GM18520 (cell line): ENCODE data around the gene MMP2.

ENCODE experiments used
- ATAC-seq: cut with Tn5 transposase; IDR thresholded peaks from one replicate; pipeline ENCODE4 v1.9.1; 2021; ENCODE audit not compliant: unreplicated experiment

The MMP2 gene

GRCh38 chr16:55468352-55468990 is 10.5 kb upstream of the MMP2 start:
- no peak for ATAC-seq

GRCh38 chr16:55469821-55470532 is 9.0 kb upstream of the MMP2 start:
- no peak for ATAC-seq

- no peak for ATAC-seq
Observed at GRCh38 chr16:55470533-55471371, 8.2 kb upstream of the MMP2 start.

GRCh38 chr16:55471448-55472097 is 7.4 kb upstream of the MMP2 start:
- peak; percentile 46 for ATAC-seq

- ATAC-seq, result no peak
Observed at GRCh38 chr16:55473587-55473986, 5.4 kb upstream of the MMP2 start.

GRCh38 chr16:55474821-55475220 is 4.2 kb upstream of the MMP2 start:
- no peak for ATAC-seq

- no peak for ATAC-seq
Observed at GRCh38 chr16:55475919-55476318, 3.1 kb upstream of the MMP2 start.

GRCh38 chr16:55476625-55477533 is 2.1 kb upstream of the MMP2 start:
- ATAC-seq, result no peak

- no peak for ATAC-seq
Observed at GRCh38 chr16:55477736-55478135, 1.3 kb upstream of the MMP2 start.

- no peak for ATAC-seq
Observed at GRCh38 chr16:55479430-55480140, 587 bp downstream of the MMP2 start.

GRCh38 chr16:55480228-55480655 is 1.2 kb downstream of the MMP2 start:
- no peak for ATAC-seq

GRCh38 chr16:55481023-55481422 is 2.0 kb downstream of the MMP2 start:
- no peak for ATAC-seq

- ATAC-seq, result no peak
Observed at GRCh38 chr16:55482056-55482455, 3.1 kb downstream of the MMP2 start.

GRCh38 chr16:55487048-55487803 is 8.2 kb downstream of the MMP2 start:
- no peak for ATAC-seq

GRCh38 chr16:55488306-55488705 is 9.3 kb downstream of the MMP2 start:
- ATAC-seq, result no peak

- no peak for ATAC-seq
Observed at GRCh38 chr16:55489119-55489955, 10.3 kb downstream of the MMP2 start.

- ATAC-seq, result no peak
Observed at GRCh38 chr16:55489956-55490265, 10.9 kb downstream of the MMP2 start.

GRCh38 chr16:55490301-55490700 is 11.3 kb downstream of the MMP2 start:
- ATAC-seq, result no peak
